HEK293T (cell line): ENCODE data around the gene GPR155.

ENCODE experiments used
- CTCF ChIA-PET: fragments of 350-600 bp; formaldehyde crosslinking; extraction: SDS; loops from one replicate; lab custom pipeline; 2021; ENCODE audit warnings: antibody characterized with exemption, inconsistent platforms; lab: Yijun Ruan, JAX
- POLR2A ChIA-PET: fragments of 350-600 bp; formaldehyde crosslinking; extraction: SDS; loops from one replicate; lab custom pipeline; 2020; ENCODE audit warnings: antibody characterized with exemption, inconsistent platforms; lab: Yijun Ruan, JAX
- DNase-seq: peaks from one replicate; pipeline ENCODE4 v3.0.0; 2012; ENCODE audit warnings: mixed read lengths; ENCODE audit errors: extremely low spot score
- ARNT ChIP-seq: fragments of 450-650 bp; IDR thresholded peaks from 2 replicates; pipeline ENCODE4 v1.6.1; 2017; ENCODE audit warnings: mild to moderate bottlenecking
- BHLHE40 ChIP-seq: fragments of 450-650 bp; IDR thresholded peaks from 2 replicates; pipeline ENCODE4 v1.6.1; 2016; ENCODE audit warnings: mild to moderate bottlenecking, moderate library complexity, borderline replicate concordance
- CTBP1 ChIP-seq: fragments of 450-650 bp; IDR thresholded peaks from 2 replicates; pipeline ENCODE4 v1.6.1; 2016; ENCODE audit warnings: borderline replicate concordance
- ELF4 ChIP-seq: fragments of 450-650 bp; IDR thresholded peaks from 2 replicates; pipeline ENCODE4 v1.6.1; 2017; ENCODE audit warnings: antibody characterized with exemption
- FOXA1 ChIP-seq: fragments of 450-650 bp; IDR thresholded peaks from 2 replicates; pipeline ENCODE4 v1.6.1; 2016; ENCODE audit warnings: mild to moderate bottlenecking
- FOXK2 ChIP-seq: fragments of 450-650 bp; IDR thresholded peaks from 2 replicates; pipeline ENCODE4 v1.6.1; 2016; ENCODE audit warnings: mild to moderate bottlenecking
- FOXM1 ChIP-seq: fragments of 450-650 bp; IDR thresholded peaks from 2 replicates; pipeline ENCODE4 v1.6.1; 2017; ENCODE audit warnings: mild to moderate bottlenecking, borderline replicate concordance
- HDGF ChIP-seq: fragments of 450-650 bp; IDR thresholded peaks from 2 replicates; pipeline ENCODE4 v1.6.1; 2017; ENCODE audit warnings: antibody characterized with exemption, borderline replicate concordance
- L3MBTL2 ChIP-seq: fragments of 450-650 bp; conservative IDR thresholded peaks from 2 replicates; pipeline ENCODE4 v1.6.1; 2016; ENCODE audit warnings: mild to moderate bottlenecking
- LEF1 ChIP-seq: fragments of 450-650 bp; IDR thresholded peaks from 2 replicates; pipeline ENCODE4 v1.6.1; 2017; ENCODE audit warnings: mild to moderate bottlenecking, borderline replicate concordance
- NFRKB ChIP-seq: fragments of 450-650 bp; IDR thresholded peaks from 2 replicates; pipeline ENCODE4 v1.6.1; 2016; ENCODE audit warnings: mild to moderate bottlenecking, moderate library complexity
- SP1 ChIP-seq: fragments of 450-650 bp; IDR thresholded peaks from 2 replicates; pipeline ENCODE4 v1.6.1; 2017
- SUZ12 ChIP-seq: fragments of 450-650 bp; IDR thresholded peaks from 2 replicates; pipeline ENCODE4 v1.6.1; 2016; ENCODE audit warnings: mild to moderate bottlenecking
- TARDBP ChIP-seq: fragments of 450-650 bp; IDR thresholded peaks from 2 replicates; pipeline ENCODE4 v1.6.1; 2016
- ZNF384 ChIP-seq: fragments of 450-650 bp; IDR thresholded peaks from 2 replicates; pipeline ENCODE4 v1.6.1; 2016
- TF ChIP-seq, protein P1 (sequence below): fragments of 450-650 bp; IDR thresholded peaks from 2 replicates; pipeline ENCODE4 v1.6.1; 2016

GPR155 gene

DNA sequence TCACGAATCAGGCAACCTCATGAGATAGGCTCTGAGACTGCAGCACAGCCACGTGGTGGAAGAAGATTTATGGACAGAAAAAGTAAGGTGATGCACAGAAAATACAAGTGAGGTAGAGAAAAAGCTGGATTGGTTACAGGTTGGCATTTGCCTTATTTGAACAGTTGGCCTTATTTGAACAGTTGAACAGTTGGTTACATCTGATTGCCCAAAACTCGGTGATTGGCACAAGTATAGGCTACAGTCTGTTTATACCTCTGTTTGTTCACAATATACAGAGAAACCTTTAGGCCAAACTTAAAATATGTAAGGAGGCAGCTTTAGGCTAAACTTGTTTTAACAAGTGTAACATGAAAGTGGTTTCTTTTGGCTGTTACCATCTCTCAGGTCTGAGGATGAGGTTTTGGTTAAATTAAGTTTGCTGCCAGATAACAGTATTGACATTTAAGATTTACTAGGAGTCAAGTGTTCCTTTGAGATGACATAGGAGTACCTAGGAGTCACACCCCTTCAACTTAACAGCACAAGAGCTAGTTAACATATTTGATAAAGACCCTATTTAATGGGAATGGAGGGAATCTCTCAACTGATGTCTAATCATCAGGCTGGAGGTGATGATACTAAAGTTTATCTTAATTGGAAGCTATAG lies 16.5 kb upstream of the GPR155 start:
- POLR2A ChIA-PET, result no interaction called here
- TF ChIP-seq, protein P1, sequence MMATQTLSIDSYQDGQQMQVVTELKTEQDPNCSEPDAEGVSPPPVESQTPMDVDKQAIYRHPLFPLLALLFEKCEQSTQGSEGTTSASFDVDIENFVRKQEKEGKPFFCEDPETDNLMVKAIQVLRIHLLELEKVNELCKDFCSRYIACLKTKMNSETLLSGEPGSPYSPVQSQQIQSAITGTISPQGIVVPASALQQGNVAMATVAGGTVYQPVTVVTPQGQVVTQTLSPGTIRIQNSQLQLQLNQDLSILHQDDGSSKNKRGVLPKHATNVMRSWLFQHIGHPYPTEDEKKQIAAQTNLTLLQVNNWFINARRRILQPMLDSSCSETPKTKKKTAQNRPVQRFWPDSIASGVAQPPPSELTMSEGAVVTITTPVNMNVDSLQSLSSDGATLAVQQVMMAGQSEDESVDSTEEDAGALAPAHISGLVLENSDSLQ, result no peak
- TF ChIP-seq BHLHE40 (no peak), NFRKB (no peak)
- CTCF ChIA-PET, result interaction anchor here (0.6 kb wide), 1 partner anchor 19 kb away, joined by 11 read pairs; no protein-coding TSS in a partner anchor
- DNase-seq, result no peak

DNA sequence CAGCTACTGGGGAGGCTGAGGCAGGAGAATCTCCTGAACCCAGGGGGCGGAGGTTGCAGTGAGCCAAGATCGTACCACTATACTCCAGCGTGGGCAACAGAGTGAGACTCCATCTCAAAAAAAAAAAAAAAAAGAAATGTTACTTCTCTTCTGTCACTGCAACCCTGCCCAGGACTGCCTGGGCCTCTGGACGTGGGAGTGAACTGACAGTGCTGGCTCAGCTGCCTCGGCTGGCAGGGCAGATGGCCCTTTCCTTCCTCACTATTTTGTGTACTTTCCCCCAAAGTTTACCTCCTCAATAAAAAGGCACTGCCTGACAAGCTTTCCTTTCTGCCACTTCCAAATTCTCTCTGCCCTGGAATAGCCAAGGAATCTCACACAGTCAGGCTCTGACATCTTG lies 12.5 kb upstream of the GPR155 start:
- ChIA-PET CTCF (no interaction called here), POLR2A (no interaction called here)
- TF ChIP-seq FOXM1 (no peak), FOXA1 (no peak), BHLHE40 (no peak), L3MBTL2 (no peak), HDGF (no peak), SUZ12 (no peak), TARDBP (no peak), ARNT (no peak)
- TF ChIP-seq, protein P1, result no peak
- no peak for DNase-seq

DNA sequence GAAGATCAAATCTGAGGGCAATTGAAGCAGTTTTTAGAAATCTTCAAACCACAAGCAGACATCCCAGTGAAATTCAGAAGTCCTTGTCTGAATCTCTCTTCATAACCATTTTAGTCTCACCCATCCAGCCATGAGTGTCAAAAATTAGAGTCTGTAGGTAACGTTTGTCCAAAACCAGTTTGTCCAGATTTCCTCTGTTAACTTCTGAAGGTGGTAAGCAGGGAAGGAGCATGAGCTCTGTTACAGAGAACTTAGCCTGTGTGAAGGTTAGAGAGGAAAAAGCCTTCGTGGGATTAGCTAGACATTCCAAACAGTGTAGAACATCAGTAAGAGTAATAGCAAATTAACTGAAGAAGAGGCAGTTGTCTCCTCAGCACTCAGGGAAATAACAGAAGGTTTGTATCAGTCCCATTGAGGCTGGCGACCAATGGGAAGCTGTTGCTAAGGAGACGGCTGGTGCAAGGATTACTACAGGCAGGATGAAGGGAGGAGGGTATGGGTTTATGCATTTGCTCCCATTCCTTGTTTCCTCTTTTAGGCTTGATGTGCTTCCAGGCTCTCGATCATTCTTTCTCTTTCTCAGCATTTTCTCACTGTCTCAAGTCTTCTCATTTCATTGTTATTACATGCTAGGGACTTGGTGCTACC lies 8.7 kb upstream of the GPR155 start:
- ChIA-PET CTCF (no interaction called here), POLR2A (interaction anchor here (1.7 kb wide), 1 partner anchor 9 kb away, joined by 4 read pairs; the partner anchor contains the start of gene GPR155)
- TF ChIP-seq FOXM1, result no peak
- TF ChIP-seq TARDBP, result no peak
- TF ChIP-seq FOXK2, result no peak
- no peak for TF ChIP-seq HDGF
- no peak for TF ChIP-seq BHLHE40
- no peak for TF ChIP-seq SP1
- TF ChIP-seq CTBP1, result no peak
- no peak for TF ChIP-seq ARNT
- TF ChIP-seq, protein P1, result no peak
- TF ChIP-seq LEF1, result no peak
- no peak for TF ChIP-seq NFRKB
- TF ChIP-seq ZNF384, result no peak
- TF ChIP-seq L3MBTL2, result no peak
- TF ChIP-seq ELF4, result no peak
- TF ChIP-seq FOXA1, result no peak
- no peak for TF ChIP-seq SUZ12
- DNase-seq, result no peak

DNA sequence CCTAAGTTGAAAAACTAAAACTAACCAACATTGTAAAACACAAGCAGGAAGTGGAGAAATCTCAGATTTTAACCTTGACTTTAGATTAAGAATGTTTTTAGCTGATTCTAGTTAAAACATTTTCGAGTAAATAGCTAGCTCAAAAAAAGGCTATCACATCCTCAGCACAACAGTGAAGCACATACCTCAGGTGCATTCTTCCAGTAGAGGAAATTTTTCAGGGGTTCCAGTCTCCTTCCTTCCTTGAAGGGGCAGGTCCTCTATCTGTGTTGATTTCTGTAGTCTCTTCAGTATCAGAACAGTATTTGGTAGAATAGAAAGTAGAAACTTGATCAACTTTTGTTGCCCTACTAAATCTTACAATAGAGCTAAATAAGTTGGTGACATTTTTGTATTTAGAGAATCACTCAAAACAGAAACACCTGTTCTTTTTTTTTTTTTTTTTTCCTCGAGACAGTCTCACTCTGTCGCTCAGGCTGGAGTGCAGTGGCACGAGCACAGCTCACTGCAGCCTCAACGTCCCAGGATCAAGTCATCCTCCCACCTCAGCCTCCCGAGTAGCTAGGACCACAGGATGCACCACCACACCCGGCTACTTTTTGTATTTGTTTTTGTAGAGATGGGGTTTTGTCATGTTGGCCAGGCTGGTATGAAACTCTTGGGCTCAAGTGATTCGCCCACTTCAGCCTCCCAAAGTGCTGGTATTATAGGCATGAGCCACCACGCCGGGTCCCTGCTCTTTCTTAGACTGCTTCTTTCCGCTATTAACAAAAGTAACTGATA lies 6.9 kb upstream of the GPR155 start:
- ChIA-PET CTCF (interaction anchor here (0.7 kb wide), 1 partner anchor 1943 kb away, joined by 4 read pairs; no protein-coding TSS in a partner anchor), POLR2A (no interaction called here)
- TF ChIP-seq ARNT, result no peak
- no peak for TF ChIP-seq TARDBP
- TF ChIP-seq NFRKB, result no peak
- no peak for TF ChIP-seq BHLHE40
- no peak for TF ChIP-seq HDGF
- TF ChIP-seq SUZ12, result no peak
- TF ChIP-seq ZNF384, result no peak
- no peak for TF ChIP-seq ELF4
- TF ChIP-seq FOXM1, result no peak
- TF ChIP-seq SP1, result no peak
- no peak for TF ChIP-seq LEF1
- TF ChIP-seq, protein P1, result no peak
- DNase-seq, result no peak

DNA sequence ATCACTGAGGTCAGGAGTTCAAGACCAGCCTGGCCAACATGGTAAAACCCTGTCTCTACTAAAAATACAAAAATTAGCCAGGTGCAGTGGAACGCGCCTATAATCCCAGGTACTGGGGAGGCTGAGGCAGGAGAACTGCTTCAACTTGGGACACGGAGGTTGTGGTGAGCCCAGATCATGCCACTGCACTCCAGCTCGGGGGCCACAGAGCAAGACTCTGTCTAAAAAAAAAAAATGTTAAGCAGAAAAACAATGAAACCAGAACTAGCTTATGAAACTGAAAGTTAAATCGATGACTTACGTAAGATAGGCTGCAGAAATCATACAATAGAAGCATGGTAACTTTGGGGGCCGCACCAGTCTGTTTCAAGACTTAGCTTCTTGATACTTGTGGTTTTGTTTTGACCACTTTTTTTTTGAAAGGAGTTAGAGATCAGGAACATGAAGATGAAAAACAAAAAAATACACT lies 6.2 kb upstream of the GPR155 start:
- ChIA-PET POLR2A (no interaction called here), CTCF (no interaction called here)
- no peak for DNase-seq
- TF ChIP-seq ELF4 (no peak), ARNT (no peak), FOXM1 (no peak), TARDBP (no peak), FOXA1 (no peak), SUZ12 (no peak), HDGF (no peak), NFRKB (no peak), SP1 (no peak), L3MBTL2 (no peak), BHLHE40 (no peak), FOXK2 (no peak)
- TF ChIP-seq, protein P1, result no peak
